ENCODE results near the gene TFAP2E.

TFAP2E gene

GRCh38 chr1:35574125-35574654, 1.1 kb downstream of the TFAP2E start:
- H3K4me3 ChIP-seq (ENCODE audit: low read depth, low read length): no peak overlapping the region
- TF ChIP-seq MYC (IDR thresholded peaks at IDR 0.05; ENCODE audit: low read depth, low read length) (no peak), CTCF (IDR thresholded peaks at IDR 0.05; ENCODE audit: low read depth, low read length) (no peak)
- no peak for DNase-seq (ENCODE audit: low read depth)

- DNase-seq (ENCODE audit: low read depth): no peak
- H3K4me3 ChIP-seq (ENCODE audit: low read depth, low read length): no peak overlapping the region
- TF ChIP-seq MAX (IDR thresholded peaks at IDR 0.05; ENCODE audit: low read depth, low read length): no peak
- TF ChIP-seq POLR2A (IDR thresholded peaks at IDR 0.05; ENCODE audit: extremely low read depth, insufficient read length): no peak
- TF ChIP-seq CTCF (IDR thresholded peaks at IDR 0.05; ENCODE audit: low read depth, low read length): no peak
- no peak for TF ChIP-seq MYC (IDR thresholded peaks at IDR 0.05; ENCODE audit: low read depth, low read length)
These were observed 1.7 kb downstream of the TFAP2E start for GRCh38 chr1:35574655-35575415.

- no peak overlapping the region for H3K4me3 ChIP-seq (ENCODE audit: low read depth, low read length)
- no peak for TF ChIP-seq CTCF (IDR thresholded peaks at IDR 0.05; ENCODE audit: low read depth, low read length)
- no peak for DNase-seq (ENCODE audit: low read depth)
These were observed 2.4 kb downstream of the TFAP2E start for GRCh38 chr1:35575416-35575958.

- TF ChIP-seq POLR2A (IDR thresholded peaks at IDR 0.05; ENCODE audit: extremely low read depth, insufficient read length) (no peak), MAX (IDR thresholded peaks at IDR 0.05; ENCODE audit: low read depth, low read length) (no peak), MYC (IDR thresholded peaks at IDR 0.05; ENCODE audit: low read depth, low read length) (no peak), CTCF (IDR thresholded peaks at IDR 0.05; ENCODE audit: low read depth, low read length) (no peak)
- peak overlapping the region; percentile 74 for H3K4me3 ChIP-seq (ENCODE audit: low read depth, low read length)
These were observed 3.1 kb downstream of the TFAP2E start for GRCh38 chr1:35576061-35576765.

GRCh38 chr1:35576766-35577070, 3.6 kb downstream of the TFAP2E start:
- peak overlapping the region; percentile 75 for H3K4me3 ChIP-seq (ENCODE audit: low read depth, low read length)
- DNase-seq (ENCODE audit: low read depth): peak; percentile 47

More at GRCh38 chr1:35576061-35576765, 3.1 kb downstream of the TFAP2E start:
- DNase-seq (ENCODE audit: low read depth): peak; percentile 85

GRCh38 chr1:35577071-35577998, 4.2 kb downstream of the TFAP2E start:
- TF ChIP-seq MYC (IDR thresholded peaks at IDR 0.05; ENCODE audit: low read depth, low read length) (peak; percentile 73), MAX (IDR thresholded peaks at IDR 0.05; ENCODE audit: low read depth, low read length) (peak; percentile 52), CTCF (IDR thresholded peaks at IDR 0.05; ENCODE audit: low read depth, low read length) (no peak), POLR2A (IDR thresholded peaks at IDR 0.05; ENCODE audit: extremely low read depth, insufficient read length) (peak; percentile 63)
- H3K4me3 ChIP-seq (ENCODE audit: low read depth, low read length): peak overlapping the region; percentile 75
- DNase-seq (ENCODE audit: low read depth): peak; percentile 93

All from NB4 (cell line).